HCT116 (cell line): Measurements from ENCODE around the gene GGA1.

ENCODE experiments used
- CBX3 ChIP-seq: IDR thresholded peaks from 2 replicates; pipeline ENCODE4 v1.6.1; 2012; ENCODE audit warnings: low read depth
- EZH2 ChIP-seq: fragments of 200-600 bp; sonication (generic); IDR thresholded peaks from 2 replicates; pipeline ENCODE4 v1.6.1; 2017; ENCODE audit warnings: antibody characterized with exemption, mixed run types
- EZH2phosphoT487 ChIP-seq: fragments of 200-600 bp; IDR thresholded peaks from 2 replicates; pipeline ENCODE4 v1.6.1; 2018; ENCODE audit warnings: antibody characterized with exemption, borderline replicate concordance
- RAD21 ChIP-seq: IDR thresholded peaks from 2 replicates; pipeline ENCODE4 v1.6.1; 2012; ENCODE audit warnings: low read depth, mild to moderate bottlenecking
- SP1 ChIP-seq: IDR thresholded peaks from 2 replicates; pipeline ENCODE4 v1.6.1; 2012; ENCODE audit warnings: low read depth
- TCF7L2 ChIP-seq: IDR thresholded peaks from 2 replicates; pipeline ENCODE4 v1.7.0; 2011; ENCODE audit warnings: borderline replicate concordance, inconsistent platforms; ENCODE audit not compliant: insufficient read depth, insufficient read length; ENCODE audit errors: extremely low read depth
- ZFX ChIP-seq: fragments of 450-650 bp; IDR thresholded peaks from 2 replicates; pipeline ENCODE4 v1.6.1; 2017
- TF ChIP-seq, protein P1 (sequence below), 3 experiments: fragments of 200-600 bp in 1 of 3; sonication (generic) in 1 of 3; IDR thresholded peaks in 2 of 3; conservative IDR thresholded peaks in 1 of 3; 2 replicates each; pipeline ENCODE4 v1.5.1; 2012 to 2017; ENCODE audit warnings: low read depth in 2 of 3, low read length in 2 of 3, antibody characterized with exemption in 1 of 3, borderline replicate concordance in 1 of 3, control low read depth in 1 of 3, mild to moderate bottlenecking in 1 of 3, mixed read lengths in 1 of 3, mixed run types in 1 of 3, moderate library complexity in 1 of 3; ENCODE audit not compliant: insufficient read depth in 1 of 3
- TF ChIP-seq, protein P2 (sequence below): IDR thresholded peaks from 2 replicates; pipeline ENCODE4 v1.6.1; 2012; ENCODE audit warnings: low read depth

DNA sequence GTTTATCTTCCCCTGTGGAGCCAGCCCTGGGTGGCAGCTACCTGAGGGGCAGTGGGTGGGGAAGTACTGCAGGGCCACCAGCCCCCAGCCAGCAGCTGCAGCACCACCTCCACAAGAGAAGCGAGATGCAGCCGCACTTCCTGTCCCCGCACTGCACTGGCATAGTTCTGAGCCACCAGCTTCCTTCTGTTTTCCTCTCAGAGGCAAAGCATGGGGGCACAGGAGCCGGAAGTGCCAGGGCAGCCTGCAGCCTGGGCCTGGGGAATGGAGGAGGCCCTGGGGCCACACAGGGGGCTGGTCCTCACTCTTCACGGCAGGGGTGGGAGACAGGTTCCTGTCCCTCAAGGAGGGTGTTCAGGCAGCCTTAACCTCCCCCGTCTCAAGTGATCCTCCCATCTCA lies 18.9 kb downstream of the GGA1 start:
- TF ChIP-seq RAD21 (no peak), SP1 (no peak), EZH2 (no peak), TCF7L2 (no peak), CBX3 (no peak), EZH2phosphoT487 (no peak), ZFX (no peak)
- TF ChIP-seq, protein P1, sequence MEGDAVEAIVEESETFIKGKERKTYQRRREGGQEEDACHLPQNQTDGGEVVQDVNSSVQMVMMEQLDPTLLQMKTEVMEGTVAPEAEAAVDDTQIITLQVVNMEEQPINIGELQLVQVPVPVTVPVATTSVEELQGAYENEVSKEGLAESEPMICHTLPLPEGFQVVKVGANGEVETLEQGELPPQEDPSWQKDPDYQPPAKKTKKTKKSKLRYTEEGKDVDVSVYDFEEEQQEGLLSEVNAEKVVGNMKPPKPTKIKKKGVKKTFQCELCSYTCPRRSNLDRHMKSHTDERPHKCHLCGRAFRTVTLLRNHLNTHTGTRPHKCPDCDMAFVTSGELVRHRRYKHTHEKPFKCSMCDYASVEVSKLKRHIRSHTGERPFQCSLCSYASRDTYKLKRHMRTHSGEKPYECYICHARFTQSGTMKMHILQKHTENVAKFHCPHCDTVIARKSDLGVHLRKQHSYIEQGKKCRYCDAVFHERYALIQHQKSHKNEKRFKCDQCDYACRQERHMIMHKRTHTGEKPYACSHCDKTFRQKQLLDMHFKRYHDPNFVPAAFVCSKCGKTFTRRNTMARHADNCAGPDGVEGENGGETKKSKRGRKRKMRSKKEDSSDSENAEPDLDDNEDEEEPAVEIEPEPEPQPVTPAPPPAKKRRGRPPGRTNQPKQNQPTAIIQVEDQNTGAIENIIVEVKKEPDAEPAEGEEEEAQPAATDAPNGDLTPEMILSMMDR (IDR thresholded peaks at IDR 0.05 in 2 of 3, conservative IDR thresholded peaks at IDR 0.05 in 1 of 3; ENCODE audit: borderline replicate concordance in 1 of 3, insufficient read depth in 1 of 3, low read depth in 2 of 3, low read length in 2 of 3): no peak
- TF ChIP-seq, protein P2, sequence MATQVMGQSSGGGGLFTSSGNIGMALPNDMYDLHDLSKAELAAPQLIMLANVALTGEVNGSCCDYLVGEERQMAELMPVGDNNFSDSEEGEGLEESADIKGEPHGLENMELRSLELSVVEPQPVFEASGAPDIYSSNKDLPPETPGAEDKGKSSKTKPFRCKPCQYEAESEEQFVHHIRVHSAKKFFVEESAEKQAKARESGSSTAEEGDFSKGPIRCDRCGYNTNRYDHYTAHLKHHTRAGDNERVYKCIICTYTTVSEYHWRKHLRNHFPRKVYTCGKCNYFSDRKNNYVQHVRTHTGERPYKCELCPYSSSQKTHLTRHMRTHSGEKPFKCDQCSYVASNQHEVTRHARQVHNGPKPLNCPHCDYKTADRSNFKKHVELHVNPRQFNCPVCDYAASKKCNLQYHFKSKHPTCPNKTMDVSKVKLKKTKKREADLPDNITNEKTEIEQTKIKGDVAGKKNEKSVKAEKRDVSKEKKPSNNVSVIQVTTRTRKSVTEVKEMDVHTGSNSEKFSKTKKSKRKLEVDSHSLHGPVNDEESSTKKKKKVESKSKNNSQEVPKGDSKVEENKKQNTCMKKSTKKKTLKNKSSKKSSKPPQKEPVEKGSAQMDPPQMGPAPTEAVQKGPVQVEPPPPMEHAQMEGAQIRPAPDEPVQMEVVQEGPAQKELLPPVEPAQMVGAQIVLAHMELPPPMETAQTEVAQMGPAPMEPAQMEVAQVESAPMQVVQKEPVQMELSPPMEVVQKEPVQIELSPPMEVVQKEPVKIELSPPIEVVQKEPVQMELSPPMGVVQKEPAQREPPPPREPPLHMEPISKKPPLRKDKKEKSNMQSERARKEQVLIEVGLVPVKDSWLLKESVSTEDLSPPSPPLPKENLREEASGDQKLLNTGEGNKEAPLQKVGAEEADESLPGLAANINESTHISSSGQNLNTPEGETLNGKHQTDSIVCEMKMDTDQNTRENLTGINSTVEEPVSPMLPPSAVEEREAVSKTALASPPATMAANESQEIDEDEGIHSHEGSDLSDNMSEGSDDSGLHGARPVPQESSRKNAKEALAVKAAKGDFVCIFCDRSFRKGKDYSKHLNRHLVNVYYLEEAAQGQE: no peak
